CD8-positive, alpha-beta memory T cell (primary cell): ENCODE data around the gene TSR1. TPM values are rescaled to one million over a fixed set of nuclear protein-coding genes. Genes with fewer than 3 reads are reported as not detected.

Experiments
- CTCF ChIA-PET: fragments of 350-600 bp; sonication (Branson Sonifier 250); formaldehyde crosslinking; loops from one replicate; lab custom pipeline; 2021; ENCODE audit warnings: antibody characterized with exemption; lab: Charles Lee
- POLR2A ChIA-PET: fragments of 350-600 bp; sonication (Branson Sonifier 250); formaldehyde crosslinking; loops from one replicate; lab custom pipeline; 2021; ENCODE audit warnings: antibody characterized with exemption; lab: Charles Lee
- DNase-seq, 5 donors: peaks; one replicate each; pipeline versions ENCODE4 v3.0.0 to v3.0.0-alpha.2; 2020 to 2022; ENCODE audit warnings: mixed read lengths in 1 of 5
- H3K27ac ChIP-seq: one replicate; pipeline ENCODE4 v1.7.0; 2013; ENCODE audit warnings: low read depth, mild to moderate bottlenecking, low read length, moderate library complexity
- H3K27me3 ChIP-seq: 2 replicates; pipeline ENCODE4 v1.7.0; 2013; ENCODE audit warnings: low read length, mild to moderate bottlenecking; ENCODE audit not compliant: insufficient read depth, poor library complexity, severe bottlenecking
- H3K36me3 ChIP-seq: 2 replicates; pipeline ENCODE4 v1.7.0; 2013; ENCODE audit warnings: mild to moderate bottlenecking, low read length, moderate library complexity; ENCODE audit not compliant: insufficient read depth
- H3K4me1 ChIP-seq: 2 replicates; pipeline ENCODE4 v1.7.0; 2013; ENCODE audit warnings: mild to moderate bottlenecking, low read length, moderate library complexity; ENCODE audit not compliant: insufficient read depth
- H3K4me3 ChIP-seq: 2 replicates; pipeline ENCODE4 v1.7.0; 2013; ENCODE audit warnings: mild to moderate bottlenecking, low read length
- H3K9me3 ChIP-seq: 2 replicates; pipeline ENCODE4 v1.7.0; 2013; ENCODE audit warnings: mild to moderate bottlenecking, low read length
- H3K27ac Mint-ChIP-seq, 8 donors: one replicate each; pipeline ENCODE4 v1.8.0; 2020 to 2021; ENCODE audit warnings: mixed read lengths in 8 of 8, mild to moderate bottlenecking in 6 of 8, inconsistent platforms in 3 of 8, moderate library complexity in 3 of 8
- H3K27me3 Mint-ChIP-seq, 2 donors: one replicate each; pipeline ENCODE4 v1.8.0; 2020 to 2021; ENCODE audit warnings: mixed read lengths in 2 of 2, mild to moderate bottlenecking in 1 of 2, moderate library complexity in 1 of 2
- H3K36me3 Mint-ChIP-seq, 3 donors: one replicate each; pipeline ENCODE4 v1.8.0; 2020 to 2021; ENCODE audit warnings: mixed read lengths in 3 of 3, inconsistent platforms in 1 of 3, mild to moderate bottlenecking in 1 of 3
- H3K4me1 Mint-ChIP-seq, 3 donors: one replicate each; pipeline ENCODE4 v1.8.0; 2020 to 2021; ENCODE audit warnings: mixed read lengths in 3 of 3, inconsistent platforms in 1 of 3, mild to moderate bottlenecking in 1 of 3
- H3K4me3 Mint-ChIP-seq, 7 donors: one replicate each; pipeline ENCODE4 v1.8.0; 2020 to 2021; ENCODE audit warnings: mixed read lengths in 7 of 7, mild to moderate bottlenecking in 6 of 7, moderate library complexity in 4 of 7, inconsistent platforms in 2 of 7
- H3K9me3 Mint-ChIP-seq, 5 donors: one replicate each; pipeline ENCODE4 v1.8.0; 2020 to 2022; ENCODE audit warnings: mixed read lengths in 5 of 5, mild to moderate bottlenecking in 3 of 5, moderate library complexity in 2 of 5, inconsistent platforms in 1 of 5
- polyA plus RNA-seq: library from polyadenylated mRNA; unstranded; fragments of 300-500 nt; fragmentation: Illumina TruSeq; gene quantifications from one replicate; pipeline ENCODE4 v1.2.3, GENCODE V29; 2021
- total RNA-seq, 2 experiments: library from RNA; stranded (reverse); gene quantifications; one replicate each; pipeline ENCODE4 v1.2.3, GENCODE V29; 2021

The TSR1 gene
- total and polyA plus RNA-seq, 3 experiments from 2014 or later: 22.0 to 99.4 (median 97.7) TPM

DNA sequence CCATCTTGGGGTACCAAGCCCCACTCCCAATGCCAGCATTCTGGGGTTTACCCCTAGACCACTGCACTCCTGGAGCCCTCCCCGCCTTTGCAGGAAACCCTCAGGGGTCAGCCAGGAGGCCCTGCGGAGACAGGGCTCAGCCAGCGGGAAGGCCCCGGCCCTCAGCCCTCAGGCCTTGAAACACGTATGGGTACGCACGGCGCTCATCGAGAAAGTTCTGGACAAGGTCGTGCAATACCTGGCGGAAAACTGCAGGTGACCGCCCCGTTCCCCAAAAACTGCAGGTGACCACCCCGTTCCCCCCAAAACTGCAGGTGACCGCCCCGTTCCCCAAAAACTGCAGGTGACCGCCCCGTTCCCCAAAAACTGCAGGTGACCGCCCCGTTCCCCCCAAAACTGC lies 25.8 kb upstream of the TSR1 start:
- no peak overlapping the region for H3K4me3 ChIP-seq
- H3K27me3 Mint-ChIP-seq: peaks cover 0 to 2% of the 10 kb centered on the region in 2 donors
- no peaks in the 10 kb centered on the region for H3K4me1 Mint-ChIP-seq
- H3K36me3 ChIP-seq: peaks cover 6% of the 10 kb centered on the region
- no peak overlapping the region for H3K27ac Mint-ChIP-seq
- no peak for DNase-seq
- no peaks in the 10 kb centered on the region for H3K27me3 ChIP-seq
- H3K9me3 ChIP-seq: no peaks in the 10 kb centered on the region
- peaks cover 0 to 67% (median 5%) of the 10 kb centered on the region in 3 donors for H3K36me3 Mint-ChIP-seq
- ChIA-PET CTCF (interaction anchor here (2.0 kb wide), 1 partner anchor 54 kb away, joined by 6 read pairs; no protein-coding TSS in a partner anchor), POLR2A (no interaction called here)
- no peak overlapping the region for H3K4me3 Mint-ChIP-seq
- no peaks in the 10 kb centered on the region for H3K9me3 Mint-ChIP-seq
- H3K27ac ChIP-seq: no peak overlapping the region
- H3K4me1 ChIP-seq: no peaks in the 10 kb centered on the region

DNA sequence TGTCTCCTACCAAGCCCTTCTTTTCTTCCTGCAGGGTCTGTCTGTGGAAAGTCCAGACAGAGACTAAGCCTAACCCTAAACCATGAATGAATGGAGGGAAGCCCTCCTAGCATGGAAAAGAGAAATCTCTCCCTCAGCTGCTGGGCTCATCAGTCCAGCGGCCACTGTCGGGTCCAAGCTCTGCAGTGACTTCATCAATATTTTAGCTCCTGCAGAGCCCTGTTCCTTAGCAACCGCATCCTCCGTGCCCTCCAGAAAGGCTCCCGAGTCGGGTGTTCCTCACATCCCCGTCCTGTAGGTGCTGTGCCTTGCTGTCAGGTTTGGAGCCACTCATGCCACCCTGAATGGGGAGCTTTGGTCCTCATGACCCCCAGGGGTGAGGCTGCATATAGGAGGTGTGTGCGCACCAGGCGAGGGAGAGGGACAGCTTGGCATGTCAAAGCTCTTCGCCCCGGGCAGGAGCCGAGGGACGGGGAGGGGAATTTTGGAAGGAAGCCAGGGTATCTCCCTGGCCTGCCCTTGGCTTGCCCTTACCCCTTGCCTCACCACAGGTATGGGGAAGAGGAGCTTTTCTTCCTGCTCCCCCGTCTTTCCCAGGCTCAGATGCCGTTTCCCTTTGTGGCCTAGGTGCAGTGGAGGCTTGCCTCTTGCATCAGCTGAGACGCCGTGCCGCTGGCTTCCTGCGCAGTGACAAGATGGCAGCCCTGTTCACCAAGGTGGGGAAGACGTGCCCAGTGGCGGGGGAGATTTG lies 24.9 kb upstream of the TSR1 start:
- Mint-ChIP-seq H3K4me1 (no peaks in the 10 kb centered on the region), H3K36me3 (peaks cover 0 to 59% (median 5%) of the 10 kb centered on the region in 3 donors), H3K27me3 (peaks cover 0 to 2% of the 10 kb centered on the region in 2 donors), H3K9me3 (no peaks in the 10 kb centered on the region), H3K4me3 (no peak overlapping the region), H3K27ac (peak overlapping the region in 1 of 8 donors; percentile 54)
- no peaks in the 10 kb centered on the region for H3K4me1 ChIP-seq
- H3K4me3 ChIP-seq: no peak overlapping the region
- POLR2A ChIA-PET: no interaction called here
- no peak for DNase-seq
- no peak overlapping the region for H3K27ac ChIP-seq
- no peaks in the 10 kb centered on the region for H3K9me3 ChIP-seq
- CTCF ChIA-PET: interaction anchor here (1.0 to 2.0 kb wide), 3 partner anchors 8 to 55 kb away, joined by 4 to 6 read pairs (median 5); no protein-coding TSS in a partner anchor
- peaks cover 6% of the 10 kb centered on the region for H3K36me3 ChIP-seq
- H3K27me3 ChIP-seq: no peaks in the 10 kb centered on the region

DNA sequence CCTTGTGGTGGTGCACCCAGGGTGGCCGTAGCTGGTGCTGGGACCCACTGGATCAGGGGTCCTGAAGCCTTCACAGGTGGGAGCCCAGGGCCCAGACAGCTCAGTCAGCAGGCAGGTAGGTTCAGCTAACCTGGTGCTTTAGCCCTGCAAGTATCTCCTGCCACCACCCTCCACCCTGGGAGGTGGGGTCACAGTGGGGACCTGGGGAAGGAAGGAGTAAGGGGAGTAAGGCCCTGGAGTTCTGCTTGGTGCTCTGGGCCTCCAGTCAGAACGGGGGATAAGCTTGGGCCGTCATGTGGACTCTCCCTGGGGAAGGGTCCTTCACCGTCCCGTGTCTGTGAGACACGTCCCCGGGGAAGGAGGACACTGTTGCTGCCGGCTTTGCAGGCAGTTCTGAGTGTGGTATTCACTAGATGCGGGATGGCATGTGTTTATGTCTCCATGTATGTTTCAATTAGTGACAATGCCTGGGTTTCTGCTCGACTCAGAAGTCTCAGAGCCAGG lies 21.7 kb upstream of the TSR1 start:
- peaks cover 0 to 2% of the 10 kb centered on the region in 2 donors for H3K27me3 Mint-ChIP-seq
- peaks cover 18% of the 10 kb centered on the region for H3K4me1 ChIP-seq
- no peaks in the 10 kb centered on the region for H3K27me3 ChIP-seq
- H3K36me3 Mint-ChIP-seq: peaks cover 0 to 31% (median 5%) of the 10 kb centered on the region in 3 donors
- H3K27ac Mint-ChIP-seq: no peak overlapping the region
- no peaks in the 10 kb centered on the region for H3K9me3 Mint-ChIP-seq
- H3K4me3 ChIP-seq: no peak overlapping the region
- H3K4me1 Mint-ChIP-seq: peaks cover 15 to 18% (median 17%) of the 10 kb centered on the region in 3 donors
- H3K9me3 ChIP-seq: no peaks in the 10 kb centered on the region
- CTCF ChIA-PET: no interaction called here
- no peak overlapping the region for H3K27ac ChIP-seq
- POLR2A ChIA-PET: no interaction called here
- H3K36me3 ChIP-seq: peaks cover 5% of the 10 kb centered on the region
- DNase-seq: no peak
- no peak overlapping the region for H3K4me3 Mint-ChIP-seq

DNA sequence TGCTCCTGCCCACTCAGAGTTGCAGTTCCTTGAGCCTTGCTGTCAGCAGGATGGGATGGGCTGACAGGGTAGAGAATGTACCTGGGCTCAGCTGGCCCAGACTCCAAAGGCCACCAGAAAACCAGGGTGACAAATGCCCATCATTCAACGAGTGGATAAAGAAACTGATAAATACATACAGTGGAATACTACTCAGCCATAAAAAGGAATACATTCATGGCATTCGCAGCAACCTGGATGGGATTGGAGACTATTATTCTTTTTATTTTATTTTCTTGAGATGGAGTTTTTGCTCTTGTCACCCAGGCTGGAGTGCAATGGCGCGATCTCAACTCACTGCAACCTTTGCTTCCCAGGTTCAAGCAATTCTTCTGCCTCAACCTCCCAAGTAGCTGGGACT lies 21.0 kb upstream of the TSR1 start:
- Mint-ChIP-seq H3K4me1 (peaks cover 16 to 22% (median 18%) of the 10 kb centered on the region in 3 donors), H3K36me3 (peaks cover 0 to 24% (median 3%) of the 10 kb centered on the region in 3 donors), H3K9me3 (no peaks in the 10 kb centered on the region), H3K27ac (no peak overlapping the region), H3K4me3 (no peak overlapping the region), H3K27me3 (peaks cover 0 to 2% of the 10 kb centered on the region in 2 donors)
- H3K9me3 ChIP-seq: no peaks in the 10 kb centered on the region
- DNase-seq: no peak
- H3K27ac ChIP-seq: no peak overlapping the region
- ChIA-PET CTCF (no interaction called here), POLR2A (no interaction called here)
- no peak overlapping the region for H3K4me3 ChIP-seq
- H3K27me3 ChIP-seq: no peaks in the 10 kb centered on the region
- H3K36me3 ChIP-seq: no peaks in the 10 kb centered on the region
- H3K4me1 ChIP-seq: peaks cover 19% of the 10 kb centered on the region

DNA sequence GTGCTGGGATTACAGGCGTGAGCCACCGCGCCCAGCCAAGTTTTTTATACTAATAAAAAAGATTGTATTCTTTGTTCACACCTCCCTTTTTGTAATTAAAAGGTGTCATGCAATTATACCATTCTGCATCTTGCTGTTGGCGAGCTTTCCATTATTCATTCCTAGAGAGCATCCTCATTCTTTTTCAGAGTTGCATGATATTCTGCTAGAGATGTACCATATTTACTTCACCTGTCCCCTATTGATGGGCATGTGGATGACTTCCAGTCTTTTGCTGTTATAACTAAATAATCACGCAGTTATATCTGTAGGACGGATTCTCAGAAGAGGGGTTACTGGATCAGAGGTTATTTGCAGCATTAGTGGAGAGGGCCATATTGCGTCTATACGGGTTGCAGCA lies 18.1 kb upstream of the TSR1 start:
- Histone ChIP-seq H3K4me3 (no peak overlapping the region), H3K36me3 (no peaks in the 10 kb centered on the region), H3K27ac (no peak overlapping the region), H3K4me1 (peaks cover 19% of the 10 kb centered on the region), H3K9me3 (no peaks in the 10 kb centered on the region), H3K27me3 (no peaks in the 10 kb centered on the region)
- CTCF ChIA-PET: interaction anchor here (1.2 to 3.8 kb wide), 6 partner anchors 18 to 299 kb away, joined by 3 to 20 read pairs (median 6); partner anchors contain the start of genes HIC1 and TSR1
- Mint-ChIP-seq H3K27ac (peak overlapping the region; percentile 80 to 98 (median 90)), H3K27me3 (no peaks in the 10 kb centered on the region), H3K4me3 (peak overlapping the region in 5 of 7 donors; percentile 15 to 88 (median 77)), H3K4me1 (peaks cover 16 to 22% (median 18%) of the 10 kb centered on the region in 3 donors), H3K36me3 (peaks cover 0 to 8% (median 2%) of the 10 kb centered on the region in 3 donors), H3K9me3 (no peaks in the 10 kb centered on the region)
- POLR2A ChIA-PET: interaction anchor here (0.7 to 0.9 kb wide), 2 partner anchors 37 to 822 kb away, joined by 3 to 5 read pairs; no protein-coding TSS in a partner anchor
- no peak for DNase-seq

DNA sequence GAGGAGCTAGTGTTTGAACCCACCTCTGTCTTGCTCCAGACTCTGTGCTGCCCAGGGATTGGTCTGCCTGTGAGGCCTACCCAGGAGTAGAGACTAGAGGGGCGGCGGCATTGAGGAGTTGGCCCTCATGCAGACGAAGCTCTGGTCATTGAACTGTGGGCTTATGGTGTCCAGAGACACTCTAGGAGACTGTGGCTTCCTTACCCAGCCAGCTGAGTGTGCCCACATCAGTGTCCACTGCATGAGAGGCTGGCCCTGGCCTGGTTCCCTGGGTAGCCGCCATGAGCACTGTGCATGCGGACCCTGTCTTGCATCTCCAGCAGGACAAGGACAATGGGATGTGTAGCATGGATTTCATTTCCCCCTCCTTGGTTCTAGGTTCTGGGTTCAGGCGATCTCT lies 15.0 kb upstream of the TSR1 start:
- Mint-ChIP-seq H3K36me3 (peaks cover 0 to 8% (median 2%) of the 10 kb centered on the region in 3 donors), H3K27ac (no peak overlapping the region), H3K27me3 (no peaks in the 10 kb centered on the region), H3K9me3 (no peaks in the 10 kb centered on the region), H3K4me3 (no peak overlapping the region), H3K4me1 (peaks cover 17 to 22% (median 18%) of the 10 kb centered on the region in 3 donors)
- H3K36me3 ChIP-seq: no peaks in the 10 kb centered on the region
- no peak overlapping the region for H3K27ac ChIP-seq
- ChIA-PET POLR2A (no interaction called here), CTCF (interaction anchor here (1.0 to 3.8 kb wide), 4 partner anchors 15 to 296 kb away, joined by 3 to 20 read pairs (median 7); partner anchors contain the start of genes HIC1 and TSR1)
- no peak overlapping the region for H3K4me3 ChIP-seq
- H3K9me3 ChIP-seq: no peaks in the 10 kb centered on the region
- H3K4me1 ChIP-seq: peaks cover 19% of the 10 kb centered on the region
- H3K27me3 ChIP-seq: no peaks in the 10 kb centered on the region
- no peak for DNase-seq

DNA sequence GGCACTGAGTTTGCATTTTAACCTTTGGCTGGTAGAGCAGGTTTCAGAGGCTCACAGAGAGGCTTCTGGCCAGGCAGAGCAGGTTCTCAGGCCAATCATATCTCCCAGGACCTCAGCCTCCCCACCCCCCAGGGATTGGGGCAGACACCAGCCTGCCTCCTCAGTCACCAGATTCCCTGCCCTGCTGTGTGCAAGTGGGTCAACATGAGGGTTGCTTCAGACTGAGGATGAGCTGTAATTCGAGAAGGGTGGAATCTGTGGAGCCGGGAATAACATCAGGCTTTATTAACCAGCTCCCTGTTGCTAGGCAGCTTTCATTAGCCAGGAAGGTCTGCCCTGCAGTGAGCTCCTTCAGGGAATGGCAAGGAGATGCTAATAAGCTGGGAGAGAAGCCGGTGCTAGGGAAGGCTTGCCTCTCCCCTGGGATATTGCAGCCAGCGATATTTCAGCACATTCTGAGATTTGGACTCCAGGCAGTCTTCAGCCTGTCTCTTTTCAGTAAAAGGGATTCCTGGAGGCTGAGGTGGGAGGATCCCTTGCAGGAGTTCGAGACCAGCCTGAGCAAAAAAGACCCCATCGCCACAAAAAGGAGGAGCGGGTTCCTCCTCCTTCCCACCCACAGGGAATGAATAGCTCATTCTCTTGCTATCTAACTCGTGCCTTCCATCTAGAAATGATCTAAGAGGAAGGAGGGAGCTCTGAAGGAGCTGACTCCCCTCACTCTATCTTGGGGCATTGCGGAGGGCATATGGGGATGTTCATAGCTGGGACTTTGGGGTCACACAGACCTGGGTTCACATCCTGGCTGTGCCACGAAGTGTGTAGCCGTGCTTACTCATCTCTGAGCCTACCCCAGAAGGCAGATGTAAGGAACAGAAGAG lies 11.8 kb upstream of the TSR1 start:
- CTCF ChIA-PET: interaction anchor here (1.4 to 1.6 kb wide), 2 partner anchors 9 to 34 kb away, joined by 5 to 8 read pairs; no protein-coding TSS in a partner anchor

More for the DNA sequence above, 11.8 kb upstream of the TSR1 start:
- no peaks in the 10 kb centered on the region for H3K9me3 ChIP-seq
- Mint-ChIP-seq H3K27me3 (no peaks in the 10 kb centered on the region), H3K36me3 (peaks cover 0 to 34% (median 2%) of the 10 kb centered on the region in 3 donors), H3K4me3 (no peak overlapping the region), H3K9me3 (no peaks in the 10 kb centered on the region), H3K27ac (peak overlapping the region in 1 of 8 donors; percentile 65), H3K4me1 (peaks cover 7 to 18% (median 9%) of the 10 kb centered on the region in 3 donors)
- H3K4me3 ChIP-seq: no peak overlapping the region
- no peak overlapping the region for H3K27ac ChIP-seq
- peaks cover 11% of the 10 kb centered on the region for H3K36me3 ChIP-seq
- POLR2A ChIA-PET: interaction anchor here (1.0 kb wide), 1 partner anchor 12 kb away, joined by 3 read pairs; the partner anchor contains the start of gene TSR1
- no peak for DNase-seq
- peaks cover 2% of the 10 kb centered on the region for H3K4me1 ChIP-seq
- H3K27me3 ChIP-seq: no peaks in the 10 kb centered on the region
